ENCODE data around the gene SETD3.

Gene SETD3

DNA sequence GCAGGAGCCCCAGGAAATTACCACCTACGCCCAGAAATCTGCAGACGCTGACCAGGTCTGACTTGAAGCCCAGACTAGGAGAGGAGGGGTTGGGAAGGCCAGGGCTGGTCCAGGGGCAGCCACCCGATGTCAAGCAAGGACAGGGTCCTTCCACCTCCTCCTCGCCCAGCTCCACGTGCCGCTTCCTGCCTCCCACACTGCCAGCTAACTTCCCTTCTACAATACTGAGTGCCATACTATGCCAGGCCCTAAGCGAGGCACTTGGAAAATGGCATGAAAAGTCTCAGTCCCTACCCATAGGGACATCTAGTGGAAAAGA, 71.7 kb downstream of the SETD3 start:
- no peak overlapping the region for H3K4me2 ChIP-seq

DNA sequence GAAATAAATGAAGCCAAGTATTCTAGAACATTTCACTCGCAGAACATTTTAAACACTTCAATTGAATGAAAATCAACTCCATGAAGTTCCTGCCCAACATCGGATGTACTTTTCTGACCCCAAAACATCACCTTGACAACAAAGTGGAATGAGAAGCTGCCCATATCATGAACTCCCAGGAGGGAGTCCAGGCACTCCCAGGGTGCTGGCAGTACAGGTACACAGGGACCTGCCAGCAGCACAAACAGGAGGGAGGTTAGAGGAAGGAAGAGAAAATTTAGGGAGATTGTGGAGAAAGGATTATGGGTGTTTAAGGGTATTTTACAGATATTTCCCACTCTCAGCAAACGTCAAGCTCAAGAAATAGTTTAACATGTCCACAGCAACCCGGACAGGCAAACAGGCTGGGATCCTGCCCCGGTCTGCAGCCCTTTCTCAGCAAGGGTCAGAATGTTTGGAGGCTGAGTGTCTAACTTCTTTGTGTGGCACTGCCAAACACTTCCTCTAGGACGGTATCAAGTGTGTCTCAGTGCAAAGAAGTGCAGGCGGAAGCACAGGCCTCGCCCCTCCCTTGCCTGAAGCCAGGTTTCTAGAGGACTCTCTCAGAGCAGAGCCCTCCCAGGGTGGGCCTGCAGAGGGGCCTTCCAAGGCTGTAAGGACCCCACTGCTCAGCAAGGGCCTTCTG, 72.2 kb downstream of the SETD3 start:
- no peak overlapping the region for H3K4me3 ChIP-seq (IDR thresholded peaks at IDR 0.05; ENCODE audit: insufficient read depth, low read depth, low read length)
- H3K27ac ChIP-seq: no peak overlapping the region
- H3K79me2 ChIP-seq (ENCODE audit: insufficient read depth, low read depth): no peaks in the 10 kb centered on the region
- no peaks in the 10 kb centered on the region for H4K20me1 ChIP-seq (ENCODE audit: insufficient read depth)
- TF ChIP-seq, protein P1, sequence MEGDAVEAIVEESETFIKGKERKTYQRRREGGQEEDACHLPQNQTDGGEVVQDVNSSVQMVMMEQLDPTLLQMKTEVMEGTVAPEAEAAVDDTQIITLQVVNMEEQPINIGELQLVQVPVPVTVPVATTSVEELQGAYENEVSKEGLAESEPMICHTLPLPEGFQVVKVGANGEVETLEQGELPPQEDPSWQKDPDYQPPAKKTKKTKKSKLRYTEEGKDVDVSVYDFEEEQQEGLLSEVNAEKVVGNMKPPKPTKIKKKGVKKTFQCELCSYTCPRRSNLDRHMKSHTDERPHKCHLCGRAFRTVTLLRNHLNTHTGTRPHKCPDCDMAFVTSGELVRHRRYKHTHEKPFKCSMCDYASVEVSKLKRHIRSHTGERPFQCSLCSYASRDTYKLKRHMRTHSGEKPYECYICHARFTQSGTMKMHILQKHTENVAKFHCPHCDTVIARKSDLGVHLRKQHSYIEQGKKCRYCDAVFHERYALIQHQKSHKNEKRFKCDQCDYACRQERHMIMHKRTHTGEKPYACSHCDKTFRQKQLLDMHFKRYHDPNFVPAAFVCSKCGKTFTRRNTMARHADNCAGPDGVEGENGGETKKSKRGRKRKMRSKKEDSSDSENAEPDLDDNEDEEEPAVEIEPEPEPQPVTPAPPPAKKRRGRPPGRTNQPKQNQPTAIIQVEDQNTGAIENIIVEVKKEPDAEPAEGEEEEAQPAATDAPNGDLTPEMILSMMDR (conservative IDR thresholded peaks at IDR 0.05; ENCODE audit: low read depth, low read length): no peak
- H3K27me3 ChIP-seq (ENCODE audit: insufficient read depth, low read depth): no peaks in the 10 kb centered on the region
- H3K4me2 ChIP-seq: no peak overlapping the region
- no peak overlapping the region for H3K9ac ChIP-seq
- no peak overlapping the region for H2AFZ ChIP-seq (ENCODE audit: low read depth)
- H3K4me1 ChIP-seq (ENCODE audit: low read depth, poor library complexity, severe bottlenecking): no peaks in the 10 kb centered on the region
- no peaks in the 10 kb centered on the region for H3K36me3 ChIP-seq (ENCODE audit: insufficient read depth)

More for the DNA sequence above, 71.7 kb downstream of the SETD3 start:
- Histone ChIP-seq H3K79me2 (ENCODE audit: insufficient read depth, low read depth) (no peaks in the 10 kb centered on the region), H2AFZ (ENCODE audit: low read depth) (no peak overlapping the region), H3K9ac (no peak overlapping the region), H3K27ac (no peak overlapping the region), H3K27me3 (ENCODE audit: insufficient read depth, low read depth) (no peaks in the 10 kb centered on the region), H3K4me3 (IDR thresholded peaks at IDR 0.05; ENCODE audit: insufficient read depth, low read depth, low read length) (no peak overlapping the region), H3K36me3 (ENCODE audit: insufficient read depth) (no peaks in the 10 kb centered on the region), H4K20me1 (ENCODE audit: insufficient read depth) (no peaks in the 10 kb centered on the region), H3K4me1 (ENCODE audit: low read depth, poor library complexity, severe bottlenecking) (no peaks in the 10 kb centered on the region)
- TF ChIP-seq, protein P1 (conservative IDR thresholded peaks at IDR 0.05; ENCODE audit: low read depth, low read length): no peak

DNA sequence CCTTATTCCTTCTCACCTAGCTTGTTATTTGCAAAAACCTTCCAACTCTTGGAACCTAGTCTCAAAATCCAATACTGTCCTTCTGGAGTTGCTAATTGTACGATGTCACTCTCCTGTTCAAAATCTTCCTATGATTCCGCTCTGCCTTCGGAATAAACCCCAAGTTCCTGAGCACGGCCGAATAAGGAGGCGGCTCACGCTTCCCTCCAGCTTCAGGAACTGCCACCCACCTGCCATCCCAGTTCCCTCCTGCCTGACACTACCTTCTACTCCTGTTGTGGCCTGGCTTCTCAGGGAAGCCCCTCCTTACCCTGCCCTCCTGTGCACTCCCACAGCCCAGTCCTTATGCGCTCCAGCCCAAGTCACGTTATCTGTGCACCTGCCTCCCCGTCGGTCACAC, 73.2 kb downstream of the SETD3 start:
- no peaks in the 10 kb centered on the region for H3K4me1 ChIP-seq (ENCODE audit: low read depth, poor library complexity, severe bottlenecking)
- no peak overlapping the region for H3K9ac ChIP-seq
- no peak overlapping the region for H3K4me2 ChIP-seq
- H3K27ac ChIP-seq: no peak overlapping the region
- TF ChIP-seq, protein P1 (conservative IDR thresholded peaks at IDR 0.05; ENCODE audit: low read depth, low read length): no peak
- H3K36me3 ChIP-seq (ENCODE audit: insufficient read depth): no peaks in the 10 kb centered on the region
- H3K4me3 ChIP-seq (IDR thresholded peaks at IDR 0.05; ENCODE audit: insufficient read depth, low read depth, low read length): no peak overlapping the region
- no peak overlapping the region for H2AFZ ChIP-seq (ENCODE audit: low read depth)
- no peaks in the 10 kb centered on the region for H3K27me3 ChIP-seq (ENCODE audit: insufficient read depth, low read depth)
- no peaks in the 10 kb centered on the region for H4K20me1 ChIP-seq (ENCODE audit: insufficient read depth)
- no peaks in the 10 kb centered on the region for H3K79me2 ChIP-seq (ENCODE audit: insufficient read depth, low read depth)

DNA sequence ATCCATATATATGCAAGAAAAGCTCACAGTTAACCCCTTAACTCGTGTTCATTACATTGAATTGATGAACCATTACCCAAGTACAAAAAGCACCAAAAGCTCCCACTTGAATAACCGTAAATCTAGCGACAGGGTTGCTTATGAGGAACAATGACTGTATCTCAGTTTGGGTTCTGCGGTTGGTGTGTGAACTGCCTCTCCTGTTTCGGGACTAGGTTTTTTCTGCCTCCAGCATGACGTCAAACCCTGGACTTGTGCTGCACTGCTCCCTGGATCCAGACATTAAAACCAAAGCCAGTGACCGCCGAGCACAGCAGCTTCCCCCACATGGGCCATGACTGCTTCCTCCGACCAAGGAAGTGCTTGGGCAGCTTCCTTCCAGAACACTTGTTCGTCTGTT, 77.7 kb downstream of the SETD3 start:
- Histone ChIP-seq H3K36me3 (ENCODE audit: insufficient read depth) (no peaks in the 10 kb centered on the region), H3K4me1 (ENCODE audit: low read depth, poor library complexity, severe bottlenecking) (no peaks in the 10 kb centered on the region), H3K79me2 (ENCODE audit: insufficient read depth, low read depth) (no peaks in the 10 kb centered on the region), H3K27me3 (ENCODE audit: insufficient read depth, low read depth) (no peaks in the 10 kb centered on the region), H3K4me3 (IDR thresholded peaks at IDR 0.05; ENCODE audit: insufficient read depth, low read depth, low read length) (no peak overlapping the region), H3K4me2 (no peak overlapping the region), H2AFZ (ENCODE audit: low read depth) (no peak overlapping the region), H3K27ac (no peak overlapping the region), H3K9ac (no peak overlapping the region), H4K20me1 (ENCODE audit: insufficient read depth) (no peaks in the 10 kb centered on the region)
- TF ChIP-seq, protein P1 (conservative IDR thresholded peaks at IDR 0.05; ENCODE audit: low read depth, low read length): no peak

Measured in KMS-11 (cell line).